ENCODE results near the gene LRRC73. TPM values are rescaled to one million over a fixed set of nuclear protein-coding genes. Genes with fewer than 3 reads are reported as not detected.

LRRC73 gene
- total RNA-seq, 2 experiments from 2014 or later: 0.09 TPM; not detected in 1

- peaks cover 50% of the 10 kb centered on the region for H3K36me3 Mint-ChIP-seq
- ATAC-seq: no peak
- DNase-seq: no peak
- no peaks in the 10 kb centered on the region for H3K9me3 Mint-ChIP-seq (ENCODE audit: low read depth)
- H3K27me3 Mint-ChIP-seq: no peaks in the 10 kb centered on the region
- H3K27ac Mint-ChIP-seq: no peak overlapping the region
- CTCF ChIA-PET: interaction anchor here (1.0 kb wide), 1 partner anchor 14 kb away, joined by 3 read pairs; no protein-coding TSS in a partner anchor
- H3K4me1 Mint-ChIP-seq: peaks cover 4% of the 10 kb centered on the region
- H3K4me3 Mint-ChIP-seq: no peak overlapping the region
These were observed 11.7 kb upstream of the LRRC73 start for GRCh38 chr6:43521836-43522235.

GRCh38 chr6:43520097-43520496 lies 10.0 kb upstream of the LRRC73 start:
- Mint-ChIP-seq H3K27ac (no peak overlapping the region), H3K9me3 (ENCODE audit: low read depth) (no peaks in the 10 kb centered on the region), H3K27me3 (no peaks in the 10 kb centered on the region), H3K4me3 (no peak overlapping the region), H3K36me3 (peaks cover 37% of the 10 kb centered on the region), H3K4me1 (peaks cover 17% of the 10 kb centered on the region)
- CTCF ChIA-PET: interaction anchor here (1.6 to 2.2 kb wide), 2 partner anchors 13 kb away, joined by 6 to 9 read pairs; no protein-coding TSS in a partner anchor
- DNase-seq (no peak), ATAC-seq (no peak)

GRCh38 chr6:43517505-43518357 lies 7.6 kb upstream of the LRRC73 start:
- Mint-ChIP-seq H3K27ac (no peak overlapping the region), H3K36me3 (peaks cover 35% of the 10 kb centered on the region), H3K4me3 (no peak overlapping the region), H3K9me3 (ENCODE audit: low read depth) (no peaks in the 10 kb centered on the region), H3K27me3 (no peaks in the 10 kb centered on the region), H3K4me1 (peaks cover 22% of the 10 kb centered on the region)
- ATAC-seq: peak; percentile 7
- CTCF ChIA-PET: interaction anchor here (1.1 to 4.1 kb wide), 6 partner anchors 12 to 288 kb away, joined by 3 to 34 read pairs (median 4); partner anchors contain the start of genes DLK2, DNPH1, POLH and XPO5
- DNase-seq: no peak

- no peaks in the 10 kb centered on the region for H3K9me3 Mint-ChIP-seq (ENCODE audit: low read depth)
- H3K4me3 Mint-ChIP-seq: no peak within 1 kb of the TSS
- H3K36me3 Mint-ChIP-seq: peaks cover 36% of the 10 kb centered on the region
- no peak within 1 kb of the TSS for H3K27ac Mint-ChIP-seq
- H3K4me1 Mint-ChIP-seq: peaks cover 22% of the 10 kb centered on the region
- H3K27me3 Mint-ChIP-seq: no peaks in the 10 kb centered on the region
- CTCF ChIA-PET: interaction anchor here (1.0 to 4.1 kb wide), 7 partner anchors 11 to 287 kb away, joined by 3 to 34 read pairs (median 4); partner anchors contain the start of genes DLK2, DNPH1, POLH and XPO5
- DNase-seq: peak; percentile 98
- ATAC-seq: peak; percentile 96
These were observed 6.8 kb upstream of the LRRC73 start, which contains the start of the genes POLR1C and YIPF3 for GRCh38 chr6:43516697-43517504. TSS of gene POLR1C (plus strand) at chr6:43517089. CDS start at chr6:43517110, 21 bp downstream. TSS of gene YIPF3 (minus strand) at chr6:43516926. CDS start at chr6:43516807, 119 bp downstream.

- ATAC-seq (peak; percentile 3), DNase-seq (no peak)
- peaks cover 22% of the 10 kb centered on the region for H3K4me1 Mint-ChIP-seq
- H3K27me3 Mint-ChIP-seq: no peaks in the 10 kb centered on the region
- no peaks in the 10 kb centered on the region for H3K9me3 Mint-ChIP-seq (ENCODE audit: low read depth)
- H3K27ac Mint-ChIP-seq: no peak overlapping the region
- H3K4me3 Mint-ChIP-seq: no peak overlapping the region
- CTCF ChIA-PET: interaction anchor here (0.6 to 4.1 kb wide), 7 partner anchors 11 to 287 kb away, joined by 3 to 34 read pairs (median 4); partner anchors contain the start of genes DNPH1, POLH and XPO5
- H3K36me3 Mint-ChIP-seq: peaks cover 40% of the 10 kb centered on the region
These were observed 6.2 kb upstream of the LRRC73 start for GRCh38 chr6:43516367-43516696.

GRCh38 chr6:43515808-43516207 lies 5.7 kb upstream of the LRRC73 start:
- Mint-ChIP-seq H3K27ac (no peak overlapping the region), H3K36me3 (peaks cover 38% of the 10 kb centered on the region), H3K4me3 (no peak overlapping the region), H3K9me3 (ENCODE audit: low read depth) (no peaks in the 10 kb centered on the region), H3K27me3 (no peaks in the 10 kb centered on the region), H3K4me1 (peaks cover 22% of the 10 kb centered on the region)
- CTCF ChIA-PET: interaction anchor here (0.6 to 4.1 kb wide), 3 partner anchors 10 to 75 kb away, joined by 3 to 34 read pairs (median 3); no protein-coding TSS in a partner anchor
- no peak for ATAC-seq
- DNase-seq: no peak

GRCh38 chr6:43511824-43512415 lies 1.8 kb upstream of the LRRC73 start:
- peaks cover 18% of the 10 kb centered on the region for H3K27me3 Mint-ChIP-seq
- H3K4me1 Mint-ChIP-seq: peaks cover 31% of the 10 kb centered on the region

GRCh38 chr6:43510827-43511163 lies 649 bp upstream of the LRRC73 start:
- H3K4me3 Mint-ChIP-seq: peak overlapping the region; percentile 56
- H3K27me3 Mint-ChIP-seq: peaks cover 18% of the 10 kb centered on the region
- CTCF ChIA-PET: no interaction called here
- H3K9me3 Mint-ChIP-seq (ENCODE audit: low read depth): no peaks in the 10 kb centered on the region
- H3K36me3 Mint-ChIP-seq: peaks cover 29% of the 10 kb centered on the region
- ATAC-seq (no peak), DNase-seq (no peak)
- H3K4me1 Mint-ChIP-seq: peaks cover 33% of the 10 kb centered on the region
- H3K27ac Mint-ChIP-seq: no peak overlapping the region

More at GRCh38 chr6:43511824-43512415, 1.8 kb upstream of the LRRC73 start:
- H3K4me3 Mint-ChIP-seq: no peak overlapping the region
- no peak for ATAC-seq
- CTCF ChIA-PET: interaction anchor here (0.7 to 1.2 kb wide), 2 partner anchors 59 to 248 kb away, joined by 3 to 4 read pairs; no protein-coding TSS in a partner anchor
- H3K27ac Mint-ChIP-seq: no peak overlapping the region
- no peaks in the 10 kb centered on the region for H3K9me3 Mint-ChIP-seq (ENCODE audit: low read depth)
- H3K36me3 Mint-ChIP-seq: peaks cover 29% of the 10 kb centered on the region
- no peak for DNase-seq

- Mint-ChIP-seq H3K9me3 (ENCODE audit: low read depth) (no peaks in the 10 kb centered on the region), H3K4me3 (peak overlapping the region; percentile 76), H3K27me3 (peaks cover 18% of the 10 kb centered on the region), H3K36me3 (peaks cover 21% of the 10 kb centered on the region), H3K27ac (no peak overlapping the region), H3K4me1 (peaks cover 20% of the 10 kb centered on the region)
- ATAC-seq: no peak
- no peak for DNase-seq
- CTCF ChIA-PET: interaction anchor here (1.0 to 5.8 kb wide), 10 partner anchors 16 to 324 kb away, joined by 3 to 48 read pairs (median 3); partner anchors contain the start of gene DLK2
These were observed 783 bp downstream of the LRRC73 start for GRCh38 chr6:43509142-43509983.

GRCh38 chr6:43508481-43509141 lies 1.5 kb downstream of the LRRC73 start:
- Mint-ChIP-seq H3K9me3 (ENCODE audit: low read depth) (no peaks in the 10 kb centered on the region), H3K4me1 (peaks cover 17% of the 10 kb centered on the region), H3K27me3 (peaks cover 18% of the 10 kb centered on the region), H3K36me3 (peaks cover 20% of the 10 kb centered on the region), H3K27ac (no peak overlapping the region), H3K4me3 (peak overlapping the region; percentile 45)
- DNase-seq (no peak), ATAC-seq (no peak)
- CTCF ChIA-PET: interaction anchor here (0.9 to 5.8 kb wide), 9 partner anchors 8 to 246 kb away, joined by 3 to 48 read pairs (median 13); partner anchors contain the start of genes DLK2, POLR1C and YIPF3

- Mint-ChIP-seq H3K4me3 (no peak overlapping the region), H3K27me3 (peaks cover 18% of the 10 kb centered on the region), H3K27ac (peak overlapping the region; percentile 20), H3K36me3 (peaks cover 15% of the 10 kb centered on the region), H3K9me3 (ENCODE audit: low read depth) (no peaks in the 10 kb centered on the region), H3K4me1 (peaks cover 17% of the 10 kb centered on the region)
- peak; percentile 86 for DNase-seq
- CTCF ChIA-PET: interaction anchor here (0.6 to 5.8 kb wide), 41 partner anchors 8 to 514 kb away, joined by 3 to 48 read pairs (median 5); partner anchors contain the start of genes ABCC10, CRIP3, DLK2 and DNPH1
- ATAC-seq: peak; percentile 68
These were observed 3.3 kb downstream of the LRRC73 start for GRCh38 chr6:43506667-43507471.

All from activated CD8-positive, alpha-beta memory T cell treated with anti-CD3 and anti-CD28 coated beads, Interleukin-2, amount 10 ng/mL, durations not matched to agents 7 days and 5 days (primary cell).